H9 (cell line): Measurements from ENCODE around the gene CXCL1. TPM values are rescaled to one million over a fixed set of nuclear protein-coding genes. Genes with fewer than 3 reads are reported as not detected.

Source experiments
- DNase-seq: peaks from one replicate; pipeline ENCODE4 v3.0.0-alpha.2; 2017
- H2AFZ ChIP-seq: one replicate; pipeline ENCODE4 v1.6.1; 2013; ENCODE audit warnings: mild to moderate bottlenecking, low read length, control low read depth, moderate library complexity
- H2AK5ac ChIP-seq: 2 replicates; pipeline ENCODE4 v1.6.1; 2013; ENCODE audit warnings: low read length, control low read depth, mixed read lengths; ENCODE audit not compliant: insufficient read length
- H2BK120ac ChIP-seq: one replicate; pipeline ENCODE4 v1.6.1; 2013; ENCODE audit warnings: low read depth, mild to moderate bottlenecking, low read length, control low read depth, inconsistent platforms; ENCODE audit not compliant: poor library complexity, severe bottlenecking
- H2BK12ac ChIP-seq: 2 replicates; pipeline ENCODE4 v1.6.1; 2013; ENCODE audit warnings: low read length, control low read depth, mixed read lengths, low read depth; ENCODE audit not compliant: insufficient read length
- H2BK15ac ChIP-seq: 2 replicates; pipeline ENCODE4 v1.6.1; 2013; ENCODE audit warnings: low read depth, low read length, control low read depth
- H2BK20ac ChIP-seq: one replicate; pipeline ENCODE4 v1.6.1; 2013; ENCODE audit warnings: low read depth, mild to moderate bottlenecking, low read length, control low read depth, inconsistent platforms; ENCODE audit not compliant: poor library complexity, severe bottlenecking
- H2BK5ac ChIP-seq: 2 replicates; pipeline ENCODE4 v1.6.1; 2013; ENCODE audit warnings: low read length, control low read depth, mixed read lengths; ENCODE audit not compliant: insufficient read length
- H3K14ac ChIP-seq: 2 replicates; pipeline ENCODE4 v1.6.1; 2013; ENCODE audit warnings: low read length, control low read depth; ENCODE audit not compliant: insufficient read depth
- H3K18ac ChIP-seq: 2 replicates; pipeline ENCODE4 v1.6.1; 2013; ENCODE audit warnings: low read depth, mild to moderate bottlenecking, mixed read lengths, low read length, control low read depth; ENCODE audit not compliant: insufficient read length
- H3K23ac ChIP-seq: 2 replicates; pipeline ENCODE4 v1.6.1; 2013; ENCODE audit warnings: low read length, control low read depth, mixed read lengths, low read depth; ENCODE audit not compliant: insufficient read length
- H3K23me2 ChIP-seq: 2 replicates; pipeline ENCODE4 v1.6.1; 2013; ENCODE audit warnings: low read depth, mild to moderate bottlenecking, mixed read lengths, low read length, control low read depth; ENCODE audit not compliant: insufficient read length, poor library complexity, severe bottlenecking
- H3K27ac ChIP-seq: 2 replicates; pipeline ENCODE4 v1.5.1; 2013; ENCODE audit warnings: low read length, control low read depth, mixed read lengths, low read depth; ENCODE audit not compliant: insufficient read length
- H3K27me3 ChIP-seq: 2 replicates; pipeline ENCODE4 v1.6.1; 2013; ENCODE audit warnings: low read length, control low read depth, inconsistent platforms; ENCODE audit not compliant: insufficient read depth
- H3K4ac ChIP-seq: 2 replicates; pipeline ENCODE4 v1.6.1; 2013; ENCODE audit warnings: low read depth, mild to moderate bottlenecking, control low read depth, inconsistent platforms, low read length, moderate library complexity
- H3K4me1 ChIP-seq: 2 replicates; pipeline ENCODE4 v1.6.1; 2013; ENCODE audit warnings: low read length, control low read depth, inconsistent platforms; ENCODE audit not compliant: insufficient read depth
- H3K4me2 ChIP-seq: 2 replicates; pipeline ENCODE4 v1.6.1; 2013; ENCODE audit warnings: low read length, control low read depth, mixed read lengths; ENCODE audit not compliant: insufficient read length, insufficient read depth
- H3K56ac ChIP-seq: 2 replicates; pipeline ENCODE4 v1.6.1; 2013; ENCODE audit warnings: low read depth, mild to moderate bottlenecking, mixed read lengths, low read length, control low read depth; ENCODE audit not compliant: insufficient read length
- H3K79me1 ChIP-seq: 2 replicates; pipeline ENCODE4 v1.6.1; 2013; ENCODE audit warnings: low read depth, mild to moderate bottlenecking, moderate library complexity, low read length, control low read depth, inconsistent platforms; ENCODE audit not compliant: insufficient read depth, poor library complexity, severe bottlenecking
- H3K79me2 ChIP-seq: 2 replicates; pipeline ENCODE4 v1.6.1; 2013; ENCODE audit warnings: low read length, control low read depth, inconsistent platforms; ENCODE audit not compliant: insufficient read depth
- H3K9ac ChIP-seq: 2 replicates; pipeline ENCODE4 v1.6.1; 2013; ENCODE audit warnings: low read length, control low read depth, mixed read lengths; ENCODE audit not compliant: insufficient read length; ENCODE audit errors: extremely low read depth
- H3K9me3 ChIP-seq: one replicate; pipeline ENCODE4 v1.6.1; 2013; ENCODE audit warnings: low read depth, low read length, inconsistent platforms; ENCODE audit not compliant: control insufficient read depth
- H3T11ph ChIP-seq: one replicate; pipeline ENCODE4 v1.6.1; 2013; ENCODE audit warnings: mild to moderate bottlenecking, low read length, control low read depth, inconsistent platforms
- H4K20me1 ChIP-seq: one replicate; pipeline ENCODE4 v1.6.1; 2013; ENCODE audit not compliant: control insufficient read depth, insufficient read length, insufficient read depth
- H4K5ac ChIP-seq: 2 replicates; pipeline ENCODE4 v1.6.1; 2013; ENCODE audit warnings: low read depth, mild to moderate bottlenecking, mixed read lengths, low read length, control low read depth; ENCODE audit not compliant: insufficient read length
- H4K8ac ChIP-seq: replicated peaks from 2 replicates; pipeline ENCODE4 v1.6.1; 2013; ENCODE audit warnings: low read length, control low read depth, mixed read lengths, low read depth; ENCODE audit not compliant: insufficient read length
- H4K91ac ChIP-seq: 2 replicates; pipeline ENCODE4 v1.6.1; 2013; ENCODE audit warnings: low read depth, mild to moderate bottlenecking, moderate library complexity, mixed read lengths, low read length, control low read depth; ENCODE audit not compliant: insufficient read length
- H3K27ac Mint-ChIP-seq, 3 experiments: 2 replicates in 2 of 3; 3 replicates in 1 of 3; pipeline ENCODE4 v1.8.0; 2020 to 2021; ENCODE audit warnings: mixed read lengths in 3 of 3, mild to moderate bottlenecking in 1 of 3, moderate library complexity in 1 of 3
- H3K27me3 Mint-ChIP-seq: 2 replicates; pipeline ENCODE4 v1.8.0; 2021; ENCODE audit warnings: low read depth, mild to moderate bottlenecking, moderate library complexity, mixed read lengths
- H3K36me3 Mint-ChIP-seq, 3 experiments: 2 replicates in 2 of 3; 3 replicates in 1 of 3; pipeline ENCODE4 v1.8.0; 2020 to 2021; ENCODE audit warnings: low read depth in 3 of 3, mixed read lengths in 3 of 3; ENCODE audit not compliant: insufficient read depth in 1 of 3
- H3K4me1 Mint-ChIP-seq, 2 experiments: 2 replicates each; pipeline ENCODE4 v1.8.0; 2020; ENCODE audit warnings: mixed read lengths in 2 of 2
- H3K4me3 Mint-ChIP-seq, 2 experiments: 2 replicates in 1 of 2; 3 replicates in 1 of 2; pipeline ENCODE4 v1.8.0; 2020 to 2021; ENCODE audit warnings: mild to moderate bottlenecking in 2 of 2, mixed read lengths in 2 of 2, moderate library complexity in 1 of 2
- H3K9me3 Mint-ChIP-seq, 2 experiments: 2 replicates in 1 of 2; 3 replicates in 1 of 2; pipeline ENCODE4 v1.8.0; 2020; ENCODE audit warnings: mild to moderate bottlenecking in 2 of 2, mixed read lengths in 2 of 2, moderate library complexity in 1 of 2
- CTCF ChIP-seq: fragments of 200-600 bp; sonication (generic); conservative IDR thresholded peaks from 3 replicates; pipeline ENCODE4 v1.8.0; 2021; ENCODE audit warnings: antibody characterized with exemption, mild to moderate bottlenecking
- total RNA-seq: library from RNA; stranded (reverse); gene quantifications from 2 replicates; pipeline ENCODE4 v1.2.1, GENCODE V29; 2021

CXCL1 gene
- total RNA-seq, 1 experiment from 2014 or later = 0.20 TPM

GRCh38 chr4:73856518-73856917 is 12.7 kb upstream of the CXCL1 start:
- H3K9me3 ChIP-seq = no peaks in the 10 kb centered on the region
- no peak for DNase-seq
- H3K27ac Mint-ChIP-seq = no peak overlapping the region
- no peak overlapping the region for H2AK5ac ChIP-seq
- H3K4ac ChIP-seq = no peak overlapping the region
- H2BK120ac ChIP-seq = no peak overlapping the region
- no peak overlapping the region for H3K27ac ChIP-seq
- H2BK20ac ChIP-seq = no peak overlapping the region
- no peak overlapping the region for H3K56ac ChIP-seq
- no peaks in the 10 kb centered on the region; the same call in 1 of the 2 replicates for H3K4me1 ChIP-seq
- H3K18ac ChIP-seq = no peak overlapping the region
- no peak overlapping the region for H3K23ac ChIP-seq
- H4K8ac ChIP-seq = no peak overlapping the region
- H3K14ac ChIP-seq = no peak overlapping the region
- peaks cover 4 to 6% of the 10 kb centered on the region in 2 experiments; a peak in 3 of 4 replicates for H3K4me1 Mint-ChIP-seq
- H3K27me3 Mint-ChIP-seq = peaks cover 5% of the 10 kb centered on the region
- no peak overlapping the region for H4K5ac ChIP-seq
- H2BK5ac ChIP-seq = no peak overlapping the region
- no peaks in the 10 kb centered on the region for H3K79me1 ChIP-seq
- H2BK12ac ChIP-seq = no peak overlapping the region
- H3K9me3 Mint-ChIP-seq = no peaks in the 10 kb centered on the region
- H3K36me3 Mint-ChIP-seq = no peaks in the 10 kb centered on the region
- no peaks in the 10 kb centered on the region for H3K79me2 ChIP-seq
- no peak overlapping the region for H3K4me2 ChIP-seq
- H3K9ac ChIP-seq = no peak overlapping the region
- no peak overlapping the region for H3K4me3 Mint-ChIP-seq
- H4K91ac ChIP-seq = no peak overlapping the region
- no peak overlapping the region for H2BK15ac ChIP-seq
- no peak overlapping the region for H2AFZ ChIP-seq
- no peaks in the 10 kb centered on the region for H4K20me1 ChIP-seq
- no peak overlapping the region for H3T11ph ChIP-seq
- no peak for TF ChIP-seq CTCF
- H3K27me3 ChIP-seq = no peaks in the 10 kb centered on the region
- H3K23me2 ChIP-seq = no peaks in the 10 kb centered on the region
